SJCRH30 (cell line): Measurements from ENCODE around the gene RUNX3. TPM values are rescaled to one million over a fixed set of nuclear protein-coding genes. Genes with fewer than 3 reads are reported as not detected.
"Not testable (repeated sequence)": the region's sequence is repeated elsewhere in the genome, so short reads cannot be mapped to it uniquely, and the experiment has no call there.

Experiments
- DNase-seq, 2 experiments: peaks; one replicate each; pipeline ENCODE4 v3.0.0-alpha.2; 2015 to 2020
- H3K27ac ChIP-seq: fragments of 250-450 bp; sonication (Bioruptor Pico); 2 replicates; pipeline ENCODE4 v1.5.1; 2020; ENCODE audit warnings: mild to moderate bottlenecking, moderate library complexity
- H3K27me3 ChIP-seq: fragments of 250-450 bp; sonication (Bioruptor Pico); 2 replicates; pipeline ENCODE4 v1.5.1; 2020; ENCODE audit warnings: mild to moderate bottlenecking, moderate library complexity
- H3K36me3 ChIP-seq: fragments of 250-450 bp; sonication (Bioruptor Pico); 2 replicates; pipeline ENCODE4 v1.5.1; 2020; ENCODE audit warnings: mild to moderate bottlenecking, moderate library complexity
- H3K4me1 ChIP-seq: fragments of 250-450 bp; sonication (Bioruptor Pico); 2 replicates; pipeline ENCODE4 v1.5.1; 2020; ENCODE audit warnings: mild to moderate bottlenecking, moderate library complexity
- H3K4me3 ChIP-seq: fragments of 250-450 bp; sonication (Bioruptor Pico); 2 replicates; pipeline ENCODE4 v1.5.1; 2020; ENCODE audit warnings: mild to moderate bottlenecking, moderate library complexity
- H3K9me3 ChIP-seq: fragments of 250-450 bp; sonication (Bioruptor Pico); replicated peaks from 2 replicates; pipeline ENCODE4 v1.5.1; 2020; ENCODE audit warnings: mild to moderate bottlenecking, moderate library complexity
- total RNA-seq: library from RNA; depleted of rRNA; stranded (reverse); fragments of >200 nt; shearing (Covaris generic); gene quantifications from 2 replicates; pipeline ENCODE4 v1.2.3, GENCODE V29; 2014; rRNA removed

The RUNX3 gene
- total RNA-seq, result 0.02 TPM in 1 of 2 replicates, not detected in the other

GRCh38 chr1:24930260-24931145 is at the start of gene RUNX3:
RUNX3 (minus strand) TSS chr1:24930276; CDS start chr1:24929868, 408 bp downstream.
- Histone ChIP-seq H3K27ac (no peak within 1 kb of the TSS), H3K4me1 (no peaks in the 10 kb centered on the region), H3K4me3 (no peak within 1 kb of the TSS), H3K36me3 (no peaks in the 10 kb centered on the region), H3K27me3 (peaks cover 23% of the 10 kb centered on the region), H3K9me3 (no peaks in the 10 kb centered on the region)
- DNase-seq, result no peak

GRCh38 chr1:24979232-24979631 is 49.2 kb upstream of the RUNX3 start:
- not testable (repeated sequence) for H3K4me1 ChIP-seq, H3K27me3 ChIP-seq, DNase-seq, H3K9me3 ChIP-seq, H3K36me3 ChIP-seq, H3K4me3 ChIP-seq, H3K27ac ChIP-seq

GRCh38 chr1:24978383-24979032 is 48.4 kb upstream of the RUNX3 start:
- peaks cover 1% of the 10 kb centered on the region; the same call in 1 of the 2 replicates for H3K27me3 ChIP-seq
- no peaks in the 10 kb centered on the region for H3K9me3 ChIP-seq
- no peak for DNase-seq
- no peaks in the 10 kb centered on the region for H3K36me3 ChIP-seq
- no peak overlapping the region for H3K27ac ChIP-seq
- no peaks in the 10 kb centered on the region for H3K4me1 ChIP-seq
- H3K4me3 ChIP-seq, result no peak overlapping the region

GRCh38 chr1:24975391-24975790 is 45.3 kb upstream of the RUNX3 start:
- Histone ChIP-seq H3K4me3 (no peak overlapping the region), H3K27ac (no peak overlapping the region), H3K36me3 (no peaks in the 10 kb centered on the region), H3K27me3 (0 out of 2 replicates have a peak, but pooled peaks cover 4% of the 10 kb centered on the region), H3K9me3 (no peaks in the 10 kb centered on the region), H3K4me1 (no peaks in the 10 kb centered on the region)
- no peak for DNase-seq

GRCh38 chr1:24973315-24973714 is 43.2 kb upstream of the RUNX3 start:
- H3K36me3 ChIP-seq, result no peaks in the 10 kb centered on the region
- no peak overlapping the region for H3K4me3 ChIP-seq
- H3K27ac ChIP-seq, result no peak overlapping the region
- no peaks in the 10 kb centered on the region for H3K9me3 ChIP-seq
- H3K27me3 ChIP-seq, result peaks cover 16% of the 10 kb centered on the region; the same call in 1 of the 2 replicates
- no peaks in the 10 kb centered on the region for H3K4me1 ChIP-seq
- no peak for DNase-seq

- peaks cover 16% of the 10 kb centered on the region; the same call in 1 of the 2 replicates for H3K27me3 ChIP-seq
- H3K4me3 ChIP-seq, result no peak overlapping the region
- no peaks in the 10 kb centered on the region for H3K36me3 ChIP-seq
- no peaks in the 10 kb centered on the region for H3K4me1 ChIP-seq
- H3K9me3 ChIP-seq, result no peaks in the 10 kb centered on the region
- DNase-seq, result no peak
- H3K27ac ChIP-seq, result no peak overlapping the region
Measured at GRCh38 chr1:24972915-24973242, 42.8 kb upstream of the RUNX3 start.

- no peak for DNase-seq
- H3K4me3 ChIP-seq, result no peak overlapping the region
- no peaks in the 10 kb centered on the region for H3K4me1 ChIP-seq
- H3K9me3 ChIP-seq, result no peaks in the 10 kb centered on the region
- H3K36me3 ChIP-seq, result no peaks in the 10 kb centered on the region
- H3K27ac ChIP-seq, result no peak overlapping the region
- peaks cover 16% of the 10 kb centered on the region; the same call in 1 of the 2 replicates for H3K27me3 ChIP-seq
Measured at GRCh38 chr1:24972221-24972914, 42.3 kb upstream of the RUNX3 start.

GRCh38 chr1:24970926-24971875 is 41.1 kb upstream of the RUNX3 start:
- H3K36me3 ChIP-seq, result no peaks in the 10 kb centered on the region
- no peaks in the 10 kb centered on the region for H3K4me1 ChIP-seq
- H3K9me3 ChIP-seq, result no peaks in the 10 kb centered on the region
- H3K4me3 ChIP-seq, result no peak overlapping the region
- H3K27ac ChIP-seq, result no peak overlapping the region
- no peak for DNase-seq
- peaks cover 16% of the 10 kb centered on the region; the same call in 1 of the 2 replicates for H3K27me3 ChIP-seq

- peaks cover 16% of the 10 kb centered on the region; the same call in 1 of the 2 replicates for H3K27me3 ChIP-seq
- no peaks in the 10 kb centered on the region for H3K9me3 ChIP-seq
- H3K27ac ChIP-seq, result no peak overlapping the region
- no peak for DNase-seq
- H3K4me1 ChIP-seq, result no peaks in the 10 kb centered on the region
- H3K36me3 ChIP-seq, result no peaks in the 10 kb centered on the region
- no peak overlapping the region for H3K4me3 ChIP-seq
Measured at GRCh38 chr1:24970399-24970753, 40.3 kb upstream of the RUNX3 start.

- H3K9me3 ChIP-seq, result no peaks in the 10 kb centered on the region
- H3K4me3 ChIP-seq, result no peak overlapping the region
- H3K36me3 ChIP-seq, result no peaks in the 10 kb centered on the region
- H3K27me3 ChIP-seq, result peaks cover 16% of the 10 kb centered on the region; the same call in 1 of the 2 replicates
- no peak for DNase-seq
- no peak overlapping the region for H3K27ac ChIP-seq
- no peaks in the 10 kb centered on the region for H3K4me1 ChIP-seq
Measured at GRCh38 chr1:24969596-24970398, 39.7 kb upstream of the RUNX3 start.

- Histone ChIP-seq H3K36me3 (no peaks in the 10 kb centered on the region), H3K4me3 (no peak overlapping the region), H3K9me3 (no peaks in the 10 kb centered on the region), H3K27ac (no peak overlapping the region), H3K27me3 (peaks cover 20% of the 10 kb centered on the region; the same call in 1 of the 2 replicates), H3K4me1 (no peaks in the 10 kb centered on the region)
- DNase-seq, result no peak
Measured at GRCh38 chr1:24968941-24969585, 39.0 kb upstream of the RUNX3 start.

- Histone ChIP-seq H3K4me1 (no peaks in the 10 kb centered on the region), H3K27ac (no peak overlapping the region), H3K4me3 (no peak overlapping the region), H3K9me3 (no peaks in the 10 kb centered on the region), H3K27me3 (peaks cover 24% of the 10 kb centered on the region; the same call in 1 of the 2 replicates), H3K36me3 (no peaks in the 10 kb centered on the region)
- DNase-seq, result no peak
Measured at GRCh38 chr1:24967962-24968361, 37.9 kb upstream of the RUNX3 start.

- no peak for DNase-seq
- no peaks in the 10 kb centered on the region for H3K4me1 ChIP-seq
- H3K27me3 ChIP-seq, result peaks cover 28% of the 10 kb centered on the region
- no peaks in the 10 kb centered on the region for H3K9me3 ChIP-seq
- H3K4me3 ChIP-seq, result no peak overlapping the region
- no peaks in the 10 kb centered on the region for H3K36me3 ChIP-seq
- no peak overlapping the region for H3K27ac ChIP-seq
Measured at GRCh38 chr1:24967555-24967954, 37.5 kb upstream of the RUNX3 start.
